H1 (cell line): ENCODE results near the gene POLDIP3. TPM values are rescaled to one million over a fixed set of nuclear protein-coding genes. Genes with fewer than 3 reads are reported as not detected.
"Not testable (repeated sequence)": the region's sequence is repeated elsewhere in the genome, so short reads cannot be mapped to it uniquely, and the experiment has no call there.

Experiments used
- CTCF ChIA-PET: fragments of 300-600 bp; sonication (Branson Sonifier 250); formaldehyde crosslinking; loops from one replicate; lab custom pipeline; 2021; ENCODE audit not compliant: partially characterized antibody; lab: Charles Lee
- POLR2A ChIA-PET: fragments of 300-600 bp; sonication (Branson Sonifier 250); formaldehyde crosslinking; loops from one replicate; lab custom pipeline; 2021; ENCODE audit warnings: inconsistent platforms; ENCODE audit not compliant: partially characterized antibody; lab: Charles Lee
- DNase-seq, 2 experiments: peaks; one replicate each; pipeline versions ENCODE4 v3.0.0 to v3.0.0-alpha.2; 2010 to 2022; ENCODE audit warnings: low spot score in 2 of 2, low read depth in 1 of 2, mixed read lengths in 1 of 2
- FAIRE-seq: peaks from 2 replicates; lab custom pipeline; 2011; peaks lifted over from hg19 to GRCh38; lab: Jason Lieb, UNC
- H2AFZ ChIP-seq: 2 replicates; pipeline ENCODE4 v1.8.1; 2012; ENCODE audit warnings: low read length, inconsistent platforms
- H2AK5ac ChIP-seq: 2 replicates; pipeline ENCODE4 v1.6.1; 2013; ENCODE audit warnings: low read depth, low read length
- H2BK120ac ChIP-seq: replicated peaks from 2 replicates; pipeline ENCODE3; 2013; ENCODE audit warnings: low read depth, low read length, inconsistent platforms
- H2BK12ac ChIP-seq: 2 replicates; pipeline ENCODE4 v1.6.1; 2013; ENCODE audit warnings: low read depth, low read length
- H2BK15ac ChIP-seq: 2 replicates; pipeline ENCODE4 v1.6.1; 2013; ENCODE audit warnings: low read length
- H2BK20ac ChIP-seq: 2 replicates; pipeline ENCODE4 v1.6.1; 2013; ENCODE audit warnings: low read length
- H2BK5ac ChIP-seq: 2 replicates; pipeline ENCODE4 v1.6.1; 2013; ENCODE audit warnings: low read depth, low read length
- H3K14ac ChIP-seq: 2 replicates; pipeline ENCODE4 v1.6.1; 2013; ENCODE audit warnings: inconsistent platforms; ENCODE audit not compliant: insufficient read length
- H3K18ac ChIP-seq: 2 replicates; pipeline ENCODE4 v1.6.1; 2013; ENCODE audit warnings: low read length; ENCODE audit errors: extremely low read depth
- H3K23ac ChIP-seq: 2 replicates; pipeline ENCODE4 v1.6.1; 2013; ENCODE audit warnings: inconsistent platforms; ENCODE audit not compliant: insufficient read length
- H3K23me2 ChIP-seq: 2 replicates; pipeline ENCODE4 v1.6.1; 2013; ENCODE audit warnings: low read depth, low read length
- H3K27ac ChIP-seq: 2 replicates; pipeline ENCODE4 v1.6.1; 2011; ENCODE audit warnings: low read depth, low read length, inconsistent platforms
- H3K27me3 ChIP-seq, 4 experiments: replicated peaks in 1 of 4; 1 replicate in 1 of 4; 2 replicates in 3 of 4; pipeline versions ENCODE4 v1.6.1 to v1.8.1; 2011 to 2013; ENCODE audit warnings: low read length in 3 of 4, mild to moderate bottlenecking in 3 of 4, inconsistent platforms in 2 of 4, mixed read lengths in 2 of 4, moderate library complexity in 1 of 4; ENCODE audit not compliant: control insufficient read depth in 3 of 4, insufficient read depth in 3 of 4; ENCODE audit errors: extremely low read depth in 1 of 4
- H3K36me3 ChIP-seq, 4 experiments: 2 replicates each; pipeline versions ENCODE4 v1.6.1 to v1.8.1; 2011 to 2013; ENCODE audit warnings: mild to moderate bottlenecking in 4 of 4, low read length in 3 of 4, moderate library complexity in 2 of 4, control low read depth in 1 of 4, inconsistent platforms in 1 of 4; ENCODE audit not compliant: insufficient read depth in 4 of 4, control insufficient read depth in 2 of 4
- H3K4ac ChIP-seq: replicated peaks from 2 replicates; pipeline ENCODE3; 2013; ENCODE audit warnings: low read length, low read depth, mixed read lengths, inconsistent platforms; ENCODE audit not compliant: insufficient read length
- H3K4me1 ChIP-seq, 4 experiments: replicated peaks in 1 of 4; 1 replicate in 1 of 4; 2 replicates in 3 of 4; pipeline versions ENCODE4 v1.6.1 to v1.8.1; 2011 to 2013; ENCODE audit warnings: low read length in 3 of 4, inconsistent platforms in 2 of 4, mixed read lengths in 1 of 4; ENCODE audit not compliant: insufficient read depth in 4 of 4, control insufficient read depth in 3 of 4
- H3K4me2 ChIP-seq, 2 experiments: 2 replicates each; pipeline versions ENCODE4 v1.6.1 to v1.8.1; 2011 to 2013; ENCODE audit warnings: low read depth in 2 of 2, low read length in 2 of 2, control low read depth in 1 of 2, inconsistent platforms in 1 of 2, mild to moderate bottlenecking in 1 of 2; ENCODE audit not compliant: insufficient read depth in 1 of 2
- H3K4me3 ChIP-seq, 4 experiments: fragments of 200-600, 300-600 bp in 1 of 4; sonication (generic), shearing (Covaris generic), sonication (Bioruptor Twin) in 1 of 4; 2 replicates each; pipeline versions ENCODE4 v1.5.1 to v1.8.1; 2011 to 2016; ENCODE audit warnings: low read length in 4 of 4, low read depth in 3 of 4, control low read depth in 2 of 4, inconsistent platforms in 2 of 4, mild to moderate bottlenecking in 2 of 4, mixed read lengths in 1 of 4, moderate library complexity in 1 of 4; ENCODE audit not compliant: insufficient read depth in 2 of 4; ENCODE audit errors: extremely low read depth in 1 of 4
- H3K56ac ChIP-seq: replicated peaks from 2 replicates; pipeline ENCODE3; 2013; ENCODE audit warnings: low read depth, mild to moderate bottlenecking, mixed read lengths, low read length, inconsistent platforms; ENCODE audit not compliant: insufficient read length
- H3K79me1 ChIP-seq: 2 replicates; pipeline ENCODE4 v1.6.1; 2013; ENCODE audit warnings: low read depth, low read length, control low read depth
- H3K79me2 ChIP-seq, 2 experiments: 2 replicates each; pipeline versions ENCODE4 v1.6.1 to v1.8.1; 2012 to 2013; ENCODE audit warnings: low read length in 2 of 2, mild to moderate bottlenecking in 2 of 2, inconsistent platforms in 1 of 2; ENCODE audit not compliant: insufficient read depth in 2 of 2, control insufficient read depth in 1 of 2
- H3K9ac ChIP-seq, 4 experiments: replicated peaks in 1 of 4; 1 replicate in 1 of 4; 2 replicates in 3 of 4; pipeline versions ENCODE4 v1.6.1 to v1.8.1; 2011 to 2013; ENCODE audit warnings: low read depth in 3 of 4, low read length in 3 of 4, control low read depth in 2 of 4, mild to moderate bottlenecking in 2 of 4, moderate library complexity in 2 of 4, inconsistent platforms in 1 of 4; ENCODE audit errors: extremely low read depth in 1 of 4
- H3K9me3 ChIP-seq, 2 experiments: 2 replicates each; pipeline versions ENCODE4 v1.6.1 to v1.8.1; 2012 to 2013; ENCODE audit warnings: mild to moderate bottlenecking in 2 of 2, moderate library complexity in 2 of 2, control low read depth in 1 of 2, inconsistent platforms in 1 of 2, low read depth in 1 of 2, low read length in 1 of 2, mixed read lengths in 1 of 2; ENCODE audit not compliant: insufficient read depth in 2 of 2
- H4K20me1 ChIP-seq, 2 experiments: replicated peaks in 1 of 2; 2 replicates each; pipeline versions ENCODE3 to v1.8.1; 2011 to 2013; ENCODE audit warnings: inconsistent platforms in 2 of 2, low read length in 2 of 2, mild to moderate bottlenecking in 1 of 2; ENCODE audit not compliant: insufficient read depth in 2 of 2, control insufficient read depth in 1 of 2
- H4K5ac ChIP-seq: 2 replicates; pipeline ENCODE4 v1.6.1; 2013; ENCODE audit warnings: low read length, low read depth, mixed read lengths, inconsistent platforms; ENCODE audit not compliant: insufficient read length
- H4K8ac ChIP-seq: 2 replicates; pipeline ENCODE4 v1.8.0; 2013; ENCODE audit warnings: mild to moderate bottlenecking, moderate library complexity, low read length, inconsistent platforms; ENCODE audit not compliant: insufficient read depth; ENCODE audit errors: extremely low read depth
- H4K91ac ChIP-seq: replicated peaks from 2 replicates; pipeline ENCODE3; 2013; ENCODE audit warnings: low read length, mixed read lengths, inconsistent platforms; ENCODE audit not compliant: insufficient read length
- WGBS, 2 experiments: shearing (Covaris generic) in 1 of 2; methylation state at CpG; one replicate each; pipeline versions ENCODE4 v1.1.6 to v1.1.7; 2013 to 2015; ENCODE audit warnings: low lambda C conversion rate in 2 of 2, mixed read lengths in 2 of 2, inconsistent platforms in 1 of 2, low coverage in 1 of 2, missing lambda C conversion rate in 1 of 2; ENCODE audit not compliant: insufficient replicate concordance in 2 of 2, insufficient coverage in 1 of 2, insufficient read length in 1 of 2; ENCODE audit errors: extremely low coverage in 1 of 2, missing lambda C conversion rate in 1 of 2; 5-methylcytosine and 5-hydroxymethylcytosine counted together
- polyA plus RNA-seq, 7 experiments: library from polyadenylated mRNA; depleted of rRNA in 3 of 7; stranded (reverse) in 5 of 7; unstranded in 2 of 7; fragments of >200 nt in 5 of 7; fragments of 200-250 nt in 2 of 7; gene quantifications; 1 replicate in 5 of 7; 2 replicates in 1 of 7; 4 replicates in 1 of 7; pipeline versions ENCODE4 v1.2.1 to v1.2.3, GENCODE V29; 2011 to 2013; ENCODE audit warnings: missing spikeins in 2 of 7, mixed read lengths in 2 of 7
- total RNA-seq: library from RNA; stranded (reverse); fragmentation: NEBNext Ultra II Directional; extraction: Animal tissue kit (Norgen Biotek cat#: 25700); gene quantifications from 2 replicates; pipeline ENCODE4 v1.2.1, GENCODE V29; 2021

Gene POLDIP3
- total and polyA plus RNA-seq, 2 of the 8 experiments (the other 6 are each of a cell fraction or from before 2014, with no cell fraction given): 43.5 to 84.6 TPM

GRCh38 chr22:42570580-42570979 lies 44.1 kb downstream of the POLDIP3 start:
- ChIA-PET POLR2A (interaction anchor here (1.4 to 3.5 kb wide), 6 partner anchors 7 to 40 kb away, joined by 3 to 13 read pairs (median 8); partner anchors contain the start of gene SERHL2), CTCF (interaction anchor here (0.8 to 2.7 kb wide), 2 partner anchors 10 to 250 kb away, joined by 3 to 17 read pairs; no protein-coding TSS in a partner anchor)
- not testable (repeated sequence) for H3K27ac ChIP-seq, H3K14ac ChIP-seq, H3K23me2 ChIP-seq, H4K91ac ChIP-seq, FAIRE-seq, H2BK20ac ChIP-seq, H3K9ac ChIP-seq, H3K4ac ChIP-seq, H3K79me1 ChIP-seq, H3K79me2 ChIP-seq, H4K5ac ChIP-seq, H4K20me1 ChIP-seq, H2BK5ac ChIP-seq, H3K56ac ChIP-seq, H4K8ac ChIP-seq, H2BK15ac ChIP-seq, H2AFZ ChIP-seq, H3K4me3 ChIP-seq, H3K4me1 ChIP-seq, H3K4me2 ChIP-seq, H2AK5ac ChIP-seq, H3K27me3 ChIP-seq, H3K9me3 ChIP-seq, H3K23ac ChIP-seq, H2BK12ac ChIP-seq, H3K18ac ChIP-seq, H2BK120ac ChIP-seq
- DNase-seq: peak in 1 of 2 experiments; percentile 46
- WGBS, 2 experiments: 94% methylated on average over 9 of the region's 9 CpGs; no CpG with 5 or more reads in 1 of the 2 experiments
- peaks cover 0 to 21% (median 7%) of the 10 kb centered on the region in 4 experiments; a peak in 5 of 8 replicates for H3K36me3 ChIP-seq

GRCh38 chr22:42567950-42568349 lies 46.7 kb downstream of the POLDIP3 start:
- not testable (repeated sequence) for H3K27ac ChIP-seq, H2BK5ac ChIP-seq, H3K36me3 ChIP-seq, H2BK12ac ChIP-seq, H3K4me2 ChIP-seq, H2BK15ac ChIP-seq, H2AK5ac ChIP-seq, H3K79me1 ChIP-seq, H3K56ac ChIP-seq, H3K18ac ChIP-seq, H4K5ac ChIP-seq, H3K79me2 ChIP-seq, H3K4me3 ChIP-seq, H3K9ac ChIP-seq, H2BK120ac ChIP-seq, DNase-seq, H2BK20ac ChIP-seq, H4K8ac ChIP-seq, H3K4ac ChIP-seq, H3K9me3 ChIP-seq, H4K20me1 ChIP-seq, H3K27me3 ChIP-seq, FAIRE-seq, H2AFZ ChIP-seq, H3K4me1 ChIP-seq, H3K14ac ChIP-seq, H3K23me2 ChIP-seq, H3K23ac ChIP-seq, H4K91ac ChIP-seq
- ChIA-PET POLR2A (interaction anchor here (0.5 to 3.5 kb wide), 12 partner anchors 10 to 61 kb away, joined by 3 to 27 read pairs (median 8); partner anchors contain the start of gene POLDIP3), CTCF (interaction anchor here (2.7 kb wide), 1 partner anchor 8 kb away, joined by 17 read pairs; no protein-coding TSS in a partner anchor)
- 88% methylated on average over 5 of the region's 6 CpGs; no CpG with 5 or more reads in 1 of the 2 experiments for WGBS, 2 experiments
